ENCODE results near the gene PUSL1. TPM values are rescaled to one million over a fixed set of nuclear protein-coding genes. Genes with fewer than 3 reads are reported as not detected.

PUSL1 gene
- total and polyA plus RNA-seq, 2 donors from 2014 or later, result 12.6 to 13.9 TPM

GRCh38 chr1:1340185-1340584 is 31.8 kb downstream of the PUSL1 start:
- intact Hi-C loops (cut with DNase I), result no loop called here

GRCh38 chr1:1340791-1341548 is 32.6 kb downstream of the PUSL1 start:
- FAIRE-seq, result no peak

More at GRCh38 chr1:1340185-1340584, 31.8 kb downstream of the PUSL1 start:
- FAIRE-seq, result no peak
- no peak for DNase-seq
- no peak for TF ChIP-seq CTCF (IDR thresholded peaks at IDR 0.05; ENCODE audit: borderline replicate concordance, extremely low read depth, insufficient read depth)
- peaks cover 4 to 13% (median 11%) of the 10 kb centered on the region in 3 donors for H3K36me3 ChIP-seq (ENCODE audit: control insufficient read depth in 2 of 3, insufficient read depth in 3 of 3, low read length in 3 of 3)
- no peaks in the 10 kb centered on the region for H3K4me1 ChIP-seq (ENCODE audit: control insufficient read depth in 2 of 3, insufficient read depth in 2 of 3, low read depth in 1 of 3, low read length in 3 of 3)
- no peak overlapping the region for H3K27ac ChIP-seq (ENCODE audit: low read depth in 2 of 2, low read length in 2 of 2)
- no peaks in the 10 kb centered on the region for H3K9me3 ChIP-seq (ENCODE audit: control insufficient read depth in 2 of 3, insufficient read depth in 1 of 3, low read length in 3 of 3)
- no peak overlapping the region for H3K9ac ChIP-seq (ENCODE audit: low read length in 3 of 3)
- no peak overlapping the region for H3K4me3 ChIP-seq (ENCODE audit: low read length in 3 of 3)
- H3K27me3 ChIP-seq (ENCODE audit: control insufficient read depth, insufficient read depth, low read length), result no peaks in the 10 kb centered on the region

GRCh38 chr1:1341549-1342021 is 33.2 kb downstream of the PUSL1 start:
- DNase-seq, result no peak

More at GRCh38 chr1:1340791-1341548, 32.6 kb downstream of the PUSL1 start:
- TF ChIP-seq CTCF (IDR thresholded peaks at IDR 0.05; ENCODE audit: borderline replicate concordance, extremely low read depth, insufficient read depth), result no peak
- H3K4me1 ChIP-seq (ENCODE audit: control insufficient read depth in 2 of 3, insufficient read depth in 2 of 3, low read depth in 1 of 3, low read length in 3 of 3), result peaks cover 0 to 2% (median 0%) of the 10 kb centered on the region in 3 donors
- no peak overlapping the region for H3K27ac ChIP-seq (ENCODE audit: low read depth in 2 of 2, low read length in 2 of 2)
- intact Hi-C loops (cut with DNase I), result no loop called here
- no peak for DNase-seq
- no peak overlapping the region for H3K4me3 ChIP-seq (ENCODE audit: low read length in 3 of 3)
- peaks cover 4 to 12% (median 11%) of the 10 kb centered on the region in 3 donors for H3K36me3 ChIP-seq (ENCODE audit: control insufficient read depth in 2 of 3, insufficient read depth in 3 of 3, low read length in 3 of 3)
- H3K9me3 ChIP-seq (ENCODE audit: control insufficient read depth in 2 of 3, insufficient read depth in 1 of 3, low read length in 3 of 3), result no peaks in the 10 kb centered on the region
- H3K9ac ChIP-seq (ENCODE audit: low read length in 3 of 3), result no peak overlapping the region
- no peaks in the 10 kb centered on the region for H3K27me3 ChIP-seq (ENCODE audit: control insufficient read depth, insufficient read depth, low read length)

More at GRCh38 chr1:1341549-1342021, 33.2 kb downstream of the PUSL1 start:
- H3K9ac ChIP-seq (ENCODE audit: low read length in 3 of 3), result no peak overlapping the region
- no peak overlapping the region for H3K27ac ChIP-seq (ENCODE audit: low read depth in 2 of 2, low read length in 2 of 2)
- no peaks in the 10 kb centered on the region for H3K9me3 ChIP-seq (ENCODE audit: control insufficient read depth in 2 of 3, insufficient read depth in 1 of 3, low read length in 3 of 3)
- H3K27me3 ChIP-seq (ENCODE audit: control insufficient read depth, insufficient read depth, low read length), result no peaks in the 10 kb centered on the region
- FAIRE-seq, result no peak
- H3K4me1 ChIP-seq (ENCODE audit: control insufficient read depth in 2 of 3, insufficient read depth in 2 of 3, low read depth in 1 of 3, low read length in 3 of 3), result peaks cover 0 to 6% (median 0%) of the 10 kb centered on the region in 3 donors
- no peak overlapping the region for H3K4me3 ChIP-seq (ENCODE audit: low read length in 3 of 3)
- no peak for TF ChIP-seq CTCF (IDR thresholded peaks at IDR 0.05; ENCODE audit: borderline replicate concordance, extremely low read depth, insufficient read depth)
- intact Hi-C loops (cut with DNase I), result no loop called here
- H3K36me3 ChIP-seq (ENCODE audit: control insufficient read depth in 2 of 3, insufficient read depth in 3 of 3, low read length in 3 of 3), result peaks cover 4 to 12% (median 11%) of the 10 kb centered on the region in 3 donors

Data from kidney (tissue), 14 donors.